Psoas muscle (tissue), 8 donors: ENCODE results near the gene WDR75. TPM values are rescaled to one million over a fixed set of nuclear protein-coding genes. Genes with fewer than 3 reads are reported as not detected.
A peak's percentile ranks its signal among the peaks of the same experiment; 100 is the strongest.

Experiments
- ATAC-seq, 4 donors: fragments of 200-7000 bp; cut with Tn5 transposase; one replicate each; pipeline ENCODE4 v1.9.1; 2020; ENCODE audit warnings: moderate library complexity in 3 of 4, mild to moderate bottlenecking in 2 of 4
- DNase-seq, 2 donors: peaks; one replicate each; pipeline ENCODE4 v3.0.0-alpha.2; 2020
- H3K27ac ChIP-seq: fragments of 200-600 bp; one replicate; pipeline ENCODE4 v1.8.0; 2022
- H3K27me3 ChIP-seq, 3 donors: fragments of 200-600 bp in 1 of 3; one replicate each; pipeline versions ENCODE4 v1.6.1 to v1.8.0; 2013 to 2022; ENCODE audit warnings: low read length in 2 of 3, mild to moderate bottlenecking in 2 of 3, moderate library complexity in 1 of 3; ENCODE audit not compliant: insufficient read depth in 3 of 3
- H3K36me3 ChIP-seq, 2 donors: fragments of 200-600 bp in 1 of 2; one replicate each; pipeline versions ENCODE4 v1.6.1 to v1.8.0; 2013 to 2022; ENCODE audit warnings: low read depth in 1 of 2, mild to moderate bottlenecking in 1 of 2, moderate library complexity in 1 of 2; ENCODE audit not compliant: insufficient read depth in 1 of 2
- H3K4me1 ChIP-seq: fragments of 200-600 bp; one replicate; pipeline ENCODE4 v1.8.0; 2022
- H3K4me3 ChIP-seq: fragments of 200-600 bp; one replicate; pipeline ENCODE4 v1.8.0; 2022; ENCODE audit warnings: mild to moderate bottlenecking
- H3K9me3 ChIP-seq: fragments of 200-600 bp; one replicate; pipeline ENCODE4 v1.8.0; 2022
- WGBS, 3 donors: extraction: QIAGEN DNeasy Blood & Tissue Kit; methylation state at CpG; one replicate each; pipeline versions ENCODE4 v1.1.6 to v1.1.7; 2013; 5-methylcytosine and 5-hydroxymethylcytosine counted together
- intact Hi-C, 2 donors: fragments of 100-400 bp; cut with DNase I; formaldehyde crosslinking; loops; one replicate each; pipeline versions ENCODE4 v1.11.0 to v1.14.2; 2022
- polyA plus RNA-seq, 3 donors: library from polyadenylated mRNA; stranded (reverse); fragments of 200-250 nt; gene quantifications; one replicate each; pipeline ENCODE4 v1.2.3, GENCODE V29; 2013
- total RNA-seq, 4 donors: library from RNA; stranded (reverse); fragmentation: NEBNext Ultra II Directional in 2 of 4; extraction: Animal tissue kit (Norgen Biotek cat#: 25700) in 2 of 4; gene quantifications; one replicate each; pipeline versions ENCODE4 v1.2.1 to v1.2.4, GENCODE V29; 2021 to 2023
- TF ChIP-seq, protein P1 (sequence below): fragments of 200-600 bp; IDR thresholded peaks from one replicate; pipeline ENCODE4 v1.8.0; 2022; ENCODE audit warnings: antibody characterized with exemption
- donor health status: healthy with polysubstance abuse.
- donor health status: DM: no; HTN: no; CAD: no; lungs with moderate emphysema.
- donor health status: Bipolar disorder and iron deficiency.
- donor health status: healthy.
- donor health status: DM: yes; HTN: yes; CAD: no.
- donor health status: DM: no; HTN: no; CAD: no.
- donor health status: DM: no; HTN: no; CAD: no.
- donor health status: DM: yes; HTN: yes; CAD: no.

WDR75 gene
- total and polyA plus RNA-seq, 7 donors, result 9.2 to 20.3 (median 17.4) TPM

DNA sequence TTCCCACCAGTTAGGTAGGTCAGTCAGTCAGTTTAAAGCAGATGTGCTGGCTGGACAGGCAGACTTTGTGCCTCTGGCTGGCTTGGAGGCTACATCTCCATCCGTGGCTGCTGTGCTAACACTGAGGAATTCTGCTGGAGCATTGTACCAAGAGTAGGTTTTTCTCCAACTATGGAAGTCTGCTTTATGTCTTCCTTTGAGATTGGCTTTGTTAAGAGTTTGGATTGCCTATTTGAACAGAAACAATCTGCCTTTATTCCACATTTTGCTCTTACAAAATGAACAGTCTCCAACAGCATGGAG lies 46.7 kb downstream of the WDR75 start:
- no peak overlapping the region for H3K4me3 ChIP-seq
- intact Hi-C loops, result no loop called here
- H3K27me3 ChIP-seq, result no peaks in the 10 kb centered on the region
- DNase-seq, result no peak
- H3K27ac ChIP-seq, result no peak overlapping the region
- no peaks in the 10 kb centered on the region for H3K9me3 ChIP-seq
- no peaks in the 10 kb centered on the region for H3K36me3 ChIP-seq
- TF ChIP-seq, protein P1, sequence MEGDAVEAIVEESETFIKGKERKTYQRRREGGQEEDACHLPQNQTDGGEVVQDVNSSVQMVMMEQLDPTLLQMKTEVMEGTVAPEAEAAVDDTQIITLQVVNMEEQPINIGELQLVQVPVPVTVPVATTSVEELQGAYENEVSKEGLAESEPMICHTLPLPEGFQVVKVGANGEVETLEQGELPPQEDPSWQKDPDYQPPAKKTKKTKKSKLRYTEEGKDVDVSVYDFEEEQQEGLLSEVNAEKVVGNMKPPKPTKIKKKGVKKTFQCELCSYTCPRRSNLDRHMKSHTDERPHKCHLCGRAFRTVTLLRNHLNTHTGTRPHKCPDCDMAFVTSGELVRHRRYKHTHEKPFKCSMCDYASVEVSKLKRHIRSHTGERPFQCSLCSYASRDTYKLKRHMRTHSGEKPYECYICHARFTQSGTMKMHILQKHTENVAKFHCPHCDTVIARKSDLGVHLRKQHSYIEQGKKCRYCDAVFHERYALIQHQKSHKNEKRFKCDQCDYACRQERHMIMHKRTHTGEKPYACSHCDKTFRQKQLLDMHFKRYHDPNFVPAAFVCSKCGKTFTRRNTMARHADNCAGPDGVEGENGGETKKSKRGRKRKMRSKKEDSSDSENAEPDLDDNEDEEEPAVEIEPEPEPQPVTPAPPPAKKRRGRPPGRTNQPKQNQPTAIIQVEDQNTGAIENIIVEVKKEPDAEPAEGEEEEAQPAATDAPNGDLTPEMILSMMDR, result no peak
- WGBS, 3 donors, result 38 to 48% (median 41%) methylated on average over 1 of the region's 1 CpG
- ATAC-seq, result no peak
- H3K4me1 ChIP-seq, result peaks cover 9% of the 10 kb centered on the region

DNA sequence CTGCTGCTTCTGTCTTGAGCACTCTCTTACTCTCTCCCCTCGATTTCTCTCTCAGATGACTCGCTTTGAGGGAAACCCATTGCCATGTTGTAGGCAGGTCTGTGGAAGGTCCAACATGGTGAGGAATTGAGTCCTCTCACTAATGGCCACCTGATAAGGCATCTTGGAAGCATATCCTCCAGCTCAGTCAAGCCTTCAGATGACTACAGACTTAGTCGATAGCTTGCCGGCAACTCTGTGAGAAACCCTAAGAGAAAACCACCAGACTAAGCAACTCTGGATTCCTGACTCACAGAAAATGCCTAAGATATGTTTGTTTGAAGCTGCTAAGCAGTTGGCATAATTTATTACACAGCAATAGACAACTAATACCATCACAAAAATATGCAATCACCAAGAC lies 51.2 kb downstream of the WDR75 start:
- H3K9me3 ChIP-seq, result no peaks in the 10 kb centered on the region
- ATAC-seq, result no peak

DNA sequence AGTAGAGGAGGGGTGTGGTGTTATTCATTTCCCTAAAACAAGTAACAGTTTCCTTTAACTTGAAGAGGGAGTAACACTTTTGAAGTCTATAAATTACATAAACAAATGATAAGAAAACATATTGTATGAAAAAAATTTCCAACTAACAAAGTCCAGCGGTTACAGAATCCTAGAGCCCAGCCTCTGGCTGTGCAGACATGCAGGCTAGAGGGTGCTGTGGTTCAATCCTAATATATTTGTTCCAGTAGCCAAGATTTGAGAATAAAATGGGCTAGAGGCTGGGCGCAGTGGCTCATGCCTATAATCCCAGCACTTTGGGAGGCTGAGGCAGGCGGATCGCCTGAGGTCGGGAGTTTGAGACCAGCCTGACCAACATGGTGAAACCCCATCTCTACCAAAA lies 56.9 kb downstream of the WDR75 start:
- no peaks in the 10 kb centered on the region for H3K9me3 ChIP-seq
- TF ChIP-seq, protein P1, result peak; percentile 8
- no peak overlapping the region for H3K4me3 ChIP-seq
- H3K4me1 ChIP-seq, result peaks cover 5% of the 10 kb centered on the region
- intact Hi-C loops, result loop anchor here in 1 of 2 donors (5.0 kb wide), 1 partner anchor 49 kb away; no protein-coding TSS in a partner anchor
- ATAC-seq (no peak), DNase-seq (no peak)
- H3K27me3 ChIP-seq, result no peaks in the 10 kb centered on the region
- H3K27ac ChIP-seq, result no peak overlapping the region
- WGBS, 3 donors, result 83 to 97% (median 87%) methylated on average over 5 of the region's 5 CpGs
- H3K36me3 ChIP-seq, result no peaks in the 10 kb centered on the region

More for the DNA sequence above, 51.2 kb downstream of the WDR75 start:
- no peak overlapping the region for H3K27ac ChIP-seq
- intact Hi-C loops, result no loop called here
- DNase-seq, result no peak
- TF ChIP-seq, protein P1, result no peak
- 93 to 96% (median 94%) methylated on average over 4 of the region's 4 CpGs for WGBS, 3 donors
- H3K36me3 ChIP-seq, result no peaks in the 10 kb centered on the region
- H3K4me3 ChIP-seq, result no peak overlapping the region
- no peaks in the 10 kb centered on the region for H3K4me1 ChIP-seq
- no peaks in the 10 kb centered on the region for H3K27me3 ChIP-seq

DNA sequence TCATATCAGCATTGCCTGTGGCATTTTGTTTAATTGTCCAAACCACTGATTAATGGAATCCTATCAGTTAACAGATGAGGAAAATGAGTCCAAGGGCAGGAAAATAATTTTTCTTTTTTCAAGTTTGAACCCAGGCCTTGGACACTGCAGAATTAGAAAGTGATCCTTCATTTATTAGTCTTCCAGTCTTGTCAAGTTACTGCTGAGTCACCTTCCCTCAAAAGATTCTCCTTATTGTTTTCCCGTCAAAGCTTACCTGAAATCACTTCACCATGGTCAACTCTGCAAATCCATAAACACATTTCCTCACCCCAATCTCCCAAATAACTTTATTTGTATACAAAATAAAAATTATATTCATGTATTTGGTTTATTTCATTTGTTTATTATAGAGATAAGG lies 57.9 kb downstream of the WDR75 start:
- Histone ChIP-seq H3K4me1 (peaks cover 5% of the 10 kb centered on the region), H3K9me3 (no peaks in the 10 kb centered on the region), H3K27ac (no peak overlapping the region), H3K4me3 (no peak overlapping the region), H3K36me3 (no peaks in the 10 kb centered on the region), H3K27me3 (no peaks in the 10 kb centered on the region)
- intact Hi-C loops, result loop anchor here in 1 of 2 donors (5.0 kb wide), 1 partner anchor 48 kb away; no protein-coding TSS in a partner anchor
- ATAC-seq (no peak), DNase-seq (no peak)
- 85 to 97% (median 89%) methylated on average over 1 of the region's 1 CpG for WGBS, 3 donors
- TF ChIP-seq, protein P1, result no peak

DNA sequence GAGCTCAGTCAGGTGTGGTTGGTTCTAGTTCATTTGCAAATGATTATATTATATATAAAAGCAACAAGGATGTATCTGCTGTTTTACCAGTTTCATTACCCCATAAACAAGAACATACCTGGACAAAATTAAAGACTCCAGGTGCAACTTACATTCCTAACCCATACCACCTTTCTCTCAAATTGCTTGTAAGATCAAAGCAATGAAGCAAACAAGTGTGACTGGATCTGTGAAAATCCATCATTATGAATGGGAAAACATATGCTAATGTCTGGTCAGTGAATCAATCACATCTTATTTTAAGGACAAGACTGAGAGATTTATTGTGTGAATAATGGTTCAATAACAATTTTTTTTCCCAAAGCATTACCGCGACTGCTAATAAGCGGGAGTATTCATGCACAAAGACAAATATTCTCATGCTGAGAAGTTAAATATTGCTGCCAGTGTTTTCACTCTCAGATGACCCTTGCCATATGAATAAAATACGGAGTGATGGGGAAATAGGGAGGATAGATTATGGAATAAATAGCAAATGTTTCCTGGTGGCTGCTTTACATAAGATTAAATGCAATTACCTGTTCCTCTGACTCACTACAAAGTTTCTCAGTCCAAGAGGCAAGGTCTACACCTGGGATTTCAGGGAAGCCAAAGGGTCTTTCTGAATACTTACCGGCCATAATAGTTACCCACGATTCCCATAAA lies 59.3 kb downstream of the WDR75 start:
- peak overlapping the region; percentile 80 for H3K27ac ChIP-seq
- H3K4me3 ChIP-seq, result peak overlapping the region; percentile 36
- TF ChIP-seq, protein P1, result no peak
- peaks cover 10% of the 10 kb centered on the region for H3K4me1 ChIP-seq
- WGBS, 3 donors, result 71 to 77% (median 76%) methylated on average over 6 of the region's 6 CpGs
- ATAC-seq, result no peak
- intact Hi-C loops, result loop anchor here in 1 of 2 donors (5.0 kb wide), 1 partner anchor 42 kb away; no protein-coding TSS in a partner anchor
- no peaks in the 10 kb centered on the region for H3K9me3 ChIP-seq
- H3K36me3 ChIP-seq, result no peaks in the 10 kb centered on the region
- H3K27me3 ChIP-seq, result no peaks in the 10 kb centered on the region
- no peak for DNase-seq
